Measurements from ENCODE around the gene POPDC3. TPM values are rescaled to one million over a fixed set of nuclear protein-coding genes. Genes with fewer than 3 reads are reported as not detected.

Gene POPDC3
- total RNA-seq, 1 experiment from 2014 or later, result 0.62 TPM

DNA sequence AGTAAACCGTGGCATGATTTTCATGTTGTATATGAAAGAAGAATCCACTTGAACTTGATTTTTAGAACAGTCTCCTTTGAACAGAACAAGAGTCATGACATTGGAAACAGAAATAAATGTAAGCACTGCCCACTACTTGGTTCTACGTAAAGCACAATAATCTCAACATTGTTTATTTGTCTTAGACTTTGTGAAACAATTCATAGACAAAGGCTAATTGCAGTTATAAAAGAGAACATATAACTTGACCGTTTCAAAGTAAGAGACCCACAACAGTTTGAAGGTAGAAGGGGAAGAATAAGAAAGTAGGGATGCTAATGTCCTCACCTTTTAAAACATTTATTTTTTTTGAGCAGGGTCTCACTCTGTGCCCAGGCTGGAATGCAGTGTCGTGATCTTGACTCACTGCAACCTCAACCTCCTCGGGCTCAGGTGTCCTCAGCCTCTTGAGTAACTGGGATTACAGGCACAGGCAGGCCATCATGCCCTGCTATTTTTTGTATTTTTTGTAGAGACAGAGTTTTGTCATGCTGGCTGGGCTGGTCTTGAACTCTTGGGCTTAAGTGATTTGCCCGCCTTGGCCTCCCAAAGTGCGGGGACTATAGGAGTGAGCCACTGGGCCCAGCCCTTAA lies 71.1 kb downstream of the POPDC3 start:
- ChIA-PET POLR2A (ENCODE audit: low non-redundant PET) (no interaction called here), CTCF (no interaction called here)
- intact Hi-C loops (cut with micrococcal nuclease; ENCODE audit: unreplicated experiment), result no loop called here
- Histone ChIP-seq H3K27ac (ENCODE audit: low read depth, low read length, poor library complexity, severe bottlenecking) (no peak overlapping the region), H3K36me3 (ENCODE audit: insufficient read depth, low read length, poor library complexity, severe bottlenecking) (no peaks in the 10 kb centered on the region), H3K4me1 (ENCODE audit: insufficient read depth, low read length, poor library complexity, severe bottlenecking) (no peaks in the 10 kb centered on the region), H3K4me3 (ENCODE audit: low read depth, low read length, poor library complexity, severe bottlenecking) (no peak overlapping the region), H3K9me3 (ENCODE audit: low read depth, low read length, poor library complexity, severe bottlenecking) (no peaks in the 10 kb centered on the region), H3K27me3 (replicated peaks; ENCODE audit: insufficient read depth, low read depth, low read length, poor library complexity) (no peaks in the 10 kb centered on the region)
- TF ChIP-seq CTCF (conservative IDR thresholded peaks at IDR 0.05; ENCODE audit: low read depth, low read length), result no peak
- no TSS peak for BruUV-seq (replicated peaks)
- DNase-seq (ENCODE audit: low spot score), result no peak

Other genes with a start within 250 kb of the POPDC3 start
- 21.6 and 21.7 TPM in 2 replicates for gene LIN28B, start 222.9 kb downstream of the POPDC3 start, total RNA-seq (2021)
- gene PREP, start 223.1 kb upstream of the POPDC3 start, total RNA-seq (2021), result 34.1 and 35.5 TPM in 2 replicates